ENCODE data around the gene APOE.

The APOE gene

GRCh38 chr19:44903602-44904425, 1.8 kb upstream of the APOE start:
- H3K27ac ChIP-seq: no peak overlapping the region
- H3K36me3 ChIP-seq: peaks cover 25 to 44% (median 38%) of the 10 kb centered on the region in 3 donors
- peak; percentile 92 to 99 for TF ChIP-seq CTCF (IDR thresholded peaks at IDR 0.05)
- H3K4me3 ChIP-seq: no peak overlapping the region
- H3K4me1 ChIP-seq: peaks cover 0 to 18% (median 0%) of the 10 kb centered on the region in 4 donors
- peak; percentile 64 to 81 for DNase-seq
- H3K27me3 ChIP-seq: peaks cover 0 to 45% of the 10 kb centered on the region in 2 donors
- no peaks in the 10 kb centered on the region for H3K9me3 ChIP-seq
- intact Hi-C loops (cut with DNase I; ENCODE audit: low total_unique reads): loop anchor here (5.0 to 10.0 kb wide), 2 partner anchors 48 to 151 kb away; no protein-coding TSS in a partner anchor

- no peak for DNase-seq
- peaks cover 0 to 18% (median 0%) of the 10 kb centered on the region in 4 donors for H3K4me1 ChIP-seq
- no peak overlapping the region for H3K4me3 ChIP-seq
- intact Hi-C loops (cut with DNase I; ENCODE audit: low total_unique reads): loop anchor here (5.0 to 10.0 kb wide), 2 partner anchors 48 to 150 kb away; no protein-coding TSS in a partner anchor
- no peak for TF ChIP-seq CTCF (IDR thresholded peaks at IDR 0.05)
- H3K36me3 ChIP-seq: peaks cover 25 to 37% (median 34%) of the 10 kb centered on the region in 3 donors
- no peak overlapping the region for H3K27ac ChIP-seq
- peaks cover 0 to 52% of the 10 kb centered on the region in 2 donors for H3K27me3 ChIP-seq
- no peaks in the 10 kb centered on the region for H3K9me3 ChIP-seq
Observed at GRCh38 chr19:44904426-44904994, 1.1 kb upstream of the APOE start.

- Histone ChIP-seq H3K27me3 (peaks cover 0 to 67% of the 10 kb centered on the region in 2 donors), H3K9me3 (no peaks in the 10 kb centered on the region), H3K27ac (no peak overlapping the region), H3K36me3 (peaks cover 4 to 8% (median 8%) of the 10 kb centered on the region in 3 donors), H3K4me1 (peaks cover 0 to 25% (median 4%) of the 10 kb centered on the region in 4 donors), H3K4me3 (no peak overlapping the region)
- intact Hi-C loops (cut with DNase I; ENCODE audit: low total_unique reads): loop anchor here (10.0 kb wide), 1 partner anchor 147 kb away; no protein-coding TSS in a partner anchor
- no peak for DNase-seq
- no peak for TF ChIP-seq CTCF (IDR thresholded peaks at IDR 0.05)
Observed at GRCh38 chr19:44907613-44908012, 2.0 kb downstream of the APOE start.

- H3K4me3 ChIP-seq: no peak overlapping the region
- peaks cover 0 to 1% (median 1%) of the 10 kb centered on the region in 3 donors for H3K36me3 ChIP-seq
- intact Hi-C loops (cut with DNase I; ENCODE audit: low total_unique reads): loop anchor here (10.0 kb wide), 1 partner anchor 147 kb away; no protein-coding TSS in a partner anchor
- peaks cover 0 to 72% of the 10 kb centered on the region in 2 donors for H3K27me3 ChIP-seq
- TF ChIP-seq CTCF (IDR thresholded peaks at IDR 0.05): no peak
- no peaks in the 10 kb centered on the region for H3K9me3 ChIP-seq
- no peak overlapping the region for H3K27ac ChIP-seq
- DNase-seq: no peak
- H3K4me1 ChIP-seq: peaks cover 0 to 25% (median 4%) of the 10 kb centered on the region in 4 donors
Observed at GRCh38 chr19:44908074-44908835, 2.7 kb downstream of the APOE start.

GRCh38 chr19:44908836-44909261, 3.3 kb downstream of the APOE start:
- no peaks in the 10 kb centered on the region for H3K36me3 ChIP-seq
- H3K4me1 ChIP-seq: peaks cover 0 to 21% (median 4%) of the 10 kb centered on the region in 4 donors
- no peak overlapping the region for H3K4me3 ChIP-seq
- no peaks in the 10 kb centered on the region for H3K9me3 ChIP-seq
- no peak for DNase-seq
- peaks cover 0 to 72% of the 10 kb centered on the region in 2 donors for H3K27me3 ChIP-seq
- intact Hi-C loops (cut with DNase I; ENCODE audit: low total_unique reads): loop anchor here (10.0 kb wide), 1 partner anchor 146 kb away; no protein-coding TSS in a partner anchor
- no peak for TF ChIP-seq CTCF (IDR thresholded peaks at IDR 0.05)
- H3K27ac ChIP-seq: no peak overlapping the region

Data from tibial artery (tissue), 4 donors.